Sciatic nerve (tissue), 2 donors: Measurements from ENCODE around the gene ZEB2. TPM values are rescaled to one million over a fixed set of nuclear protein-coding genes. Genes with fewer than 3 reads are reported as not detected.

Source experiments
- ATAC-seq: fragments of 200-7000 bp; cut with Tn5 transposase; one replicate; pipeline ENCODE4 v1.9.1; 2020; ENCODE audit warnings: mild to moderate bottlenecking, moderate library complexity
- DNase-seq: peaks from one replicate; pipeline ENCODE4 v3.0.0-alpha.2; 2020; ENCODE audit warnings: low spot score
- intact Hi-C: fragments of 100-400 bp; cut with DNase I; formaldehyde crosslinking; loops from one replicate; pipeline ENCODE4 v1.14.2; 2022
- total RNA-seq: library from RNA; stranded (reverse); fragmentation: NEBNext Ultra II Directional; extraction: Animal tissue kit (Norgen Biotek cat#: 25700); gene quantifications from one replicate; pipeline ENCODE4 v1.2.1, GENCODE V29; 2021
- donor health status: DM: no; HTN: no; CAD: no.
- donor health status: DM: no; HTN: no; CAD: no.

Gene ZEB2
- total RNA-seq, 1 donor from 2014 or later, result 440 TPM

DNA sequence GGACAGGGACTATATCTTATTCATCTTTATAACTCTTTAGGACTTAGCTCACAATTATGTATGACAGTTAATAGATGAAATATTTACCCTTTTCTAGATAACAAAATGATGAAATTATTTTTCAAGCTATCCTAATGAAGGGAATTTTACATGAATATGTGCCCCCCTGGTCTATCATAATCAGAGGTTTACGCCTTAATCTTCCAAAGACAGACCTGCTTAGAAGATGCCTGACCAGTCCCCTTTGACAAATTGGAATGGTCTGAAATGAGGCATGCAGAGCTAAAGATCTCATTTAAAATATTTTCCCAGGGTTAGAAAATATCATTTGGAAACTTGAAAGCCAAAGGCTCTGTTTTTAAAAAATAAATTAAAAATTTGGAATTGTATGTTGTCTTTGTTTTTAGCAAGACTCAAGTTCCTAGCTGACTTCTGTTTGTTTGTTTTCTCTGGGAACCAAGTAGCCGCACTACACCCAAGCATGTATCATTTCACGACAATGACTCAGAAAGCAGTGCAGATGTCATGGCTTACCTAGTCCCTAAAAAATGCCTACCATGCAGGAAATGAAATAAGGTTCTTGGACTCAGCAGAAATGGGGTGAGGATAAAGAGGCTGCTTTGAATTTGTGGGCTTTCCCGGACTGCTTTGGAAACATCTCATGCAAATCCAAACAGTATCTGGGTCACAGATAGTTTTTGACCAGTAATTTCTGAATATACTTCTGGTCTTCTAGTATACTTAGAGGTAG, 162.1 kb downstream of the ZEB2 start:
- DNase-seq, result no peak
- intact Hi-C loops, result no loop called here
- ATAC-seq, result peak; percentile 82

GRCh38 chr2:144356402-144356801, 163.5 kb downstream of the ZEB2 start:
- ATAC-seq (peak; percentile 52), DNase-seq (no peak)
- intact Hi-C loops, result no loop called here

DNA sequence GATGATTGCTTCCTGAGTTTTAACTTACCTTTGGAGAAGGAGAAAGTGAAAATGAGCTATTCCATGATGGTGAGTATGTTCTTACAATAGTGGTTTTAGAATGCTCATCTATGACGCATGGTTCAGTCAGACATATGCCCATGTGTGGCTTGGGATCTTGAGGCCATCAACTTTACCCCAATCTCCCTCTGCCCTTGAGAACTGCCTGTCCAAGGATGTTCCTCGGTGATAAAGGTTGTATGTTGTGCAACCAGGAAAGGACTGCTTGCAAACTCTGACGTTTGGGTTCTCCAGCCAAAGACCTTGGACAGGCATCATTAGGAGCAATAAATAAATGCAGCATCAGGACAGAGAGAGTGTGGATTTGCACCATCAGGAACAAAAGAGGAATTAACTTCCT, 165.0 kb downstream of the ZEB2 start:
- intact Hi-C loops, result no loop called here
- ATAC-seq (no peak), DNase-seq (no peak)

GRCh38 chr2:144351687-144352086, 168.2 kb downstream of the ZEB2 start:
- no peak for ATAC-seq
- intact Hi-C loops, result no loop called here
- no peak for DNase-seq

DNA sequence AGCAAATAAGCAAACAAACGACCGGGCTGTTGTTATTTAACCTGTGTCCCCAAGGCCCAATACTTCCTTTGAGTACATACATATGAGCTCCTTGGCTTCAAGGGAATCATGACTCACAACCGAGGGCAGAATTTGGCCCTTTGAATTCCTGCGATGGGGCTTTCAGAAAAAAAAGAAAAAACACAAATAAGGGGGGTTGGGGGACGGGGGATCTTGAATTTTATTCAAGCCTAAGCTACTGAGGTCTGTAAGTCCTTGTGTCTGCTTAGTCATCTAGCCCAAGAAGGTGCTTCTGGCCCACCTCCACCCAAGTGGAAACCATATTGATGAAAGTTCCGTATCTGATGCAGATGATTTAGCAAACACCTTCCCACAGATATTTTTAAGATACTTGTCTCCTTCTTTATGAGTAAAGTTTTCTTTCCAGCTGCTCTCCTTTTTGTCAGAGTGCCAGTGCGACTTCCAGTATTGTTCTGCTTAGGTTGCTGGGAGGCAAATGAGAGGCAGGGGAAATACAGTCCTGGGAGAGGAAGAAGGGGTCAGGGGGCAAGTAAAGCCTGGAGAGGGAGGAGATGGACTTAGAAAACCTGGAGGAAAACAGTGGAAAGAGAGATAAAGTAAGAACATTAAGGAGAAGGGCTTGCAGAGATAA, 169.6 kb downstream of the ZEB2 start:
- ATAC-seq (peak; percentile 57), DNase-seq (no peak)
- intact Hi-C loops, result no loop called here

DNA sequence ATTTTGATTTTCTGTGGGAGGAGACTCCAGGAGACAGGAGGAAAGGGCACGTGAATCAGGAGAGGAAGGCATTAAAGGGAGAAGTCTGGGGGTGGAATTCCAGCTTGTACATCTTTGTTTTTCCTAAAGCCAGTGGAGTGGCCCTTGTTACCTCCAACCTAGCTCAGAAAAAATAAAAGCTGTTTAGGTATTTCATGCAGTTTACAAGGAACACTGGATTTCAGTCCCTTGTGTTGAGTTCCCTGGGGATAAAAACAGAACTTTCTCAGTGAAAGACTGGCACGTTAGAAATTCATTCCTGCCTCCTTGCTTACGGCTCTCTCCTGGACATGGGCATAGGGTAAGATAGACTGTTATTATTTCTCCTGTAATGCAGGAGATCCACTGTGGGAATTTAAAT, 170.2 kb downstream of the ZEB2 start:
- intact Hi-C loops, result no loop called here
- ATAC-seq, result peak; percentile 20
- DNase-seq, result no peak

DNA sequence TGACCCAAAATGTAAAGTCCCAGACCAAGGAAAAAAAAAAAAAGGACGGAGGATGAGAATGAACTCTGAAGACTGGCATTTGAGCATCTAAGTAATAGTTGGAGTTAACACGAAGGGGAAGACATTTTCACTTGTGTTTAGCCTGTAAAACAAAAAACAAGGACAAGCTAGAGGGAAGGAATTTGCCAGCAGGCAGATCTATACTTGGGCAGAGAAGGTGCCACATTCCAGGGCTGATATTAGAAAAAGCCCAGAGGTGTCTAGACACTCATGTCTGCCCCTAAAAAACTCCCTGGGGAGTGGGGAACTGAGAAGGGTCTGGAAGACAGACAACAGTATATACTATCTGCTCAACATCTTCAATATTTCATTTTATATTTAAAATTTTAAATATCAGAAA, 171.1 kb downstream of the ZEB2 start:
- ATAC-seq, result no peak
- intact Hi-C loops, result no loop called here
- DNase-seq, result no peak

DNA sequence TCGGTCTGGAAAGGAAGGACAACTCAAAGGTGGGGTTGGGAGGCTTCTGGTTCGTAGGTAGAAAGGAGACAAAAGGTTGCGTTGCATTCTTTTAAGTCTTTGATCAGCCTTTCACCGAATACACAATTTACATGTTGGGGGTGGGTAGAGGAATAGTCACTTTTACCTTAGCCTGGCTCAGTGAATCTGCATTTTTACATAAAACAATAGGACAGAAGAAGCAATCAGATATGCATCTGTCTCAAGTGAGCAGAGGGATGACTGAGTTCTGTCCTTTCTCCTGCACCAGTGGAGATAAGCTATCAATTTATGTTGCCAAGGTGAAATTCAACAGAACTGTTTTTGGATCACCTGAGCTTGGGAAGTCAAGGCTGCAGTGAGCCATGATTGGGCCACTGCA, 173.7 kb downstream of the ZEB2 start:
- DNase-seq (no peak), ATAC-seq (no peak)
- intact Hi-C loops, result no loop called here

DNA sequence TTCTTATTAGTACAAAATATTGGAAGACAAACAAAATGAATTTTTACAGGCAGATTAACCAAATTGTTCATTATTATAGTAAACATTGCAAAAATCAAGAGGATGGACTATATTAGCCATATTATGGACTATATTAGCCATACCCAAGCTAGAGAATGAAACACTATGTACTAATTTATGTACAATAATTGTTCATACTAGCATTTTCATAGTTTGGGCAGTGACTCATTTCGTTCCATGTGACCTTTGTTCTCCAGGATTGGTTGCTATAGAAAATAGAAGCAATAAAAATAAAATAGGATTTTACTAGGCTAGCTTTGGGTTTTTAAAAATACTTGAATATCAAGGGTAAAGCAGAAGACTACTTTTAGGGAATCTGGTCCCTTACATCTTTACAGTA, 176.8 kb downstream of the ZEB2 start:
- DNase-seq (no peak), ATAC-seq (no peak)
- intact Hi-C loops, result no loop called here

DNA sequence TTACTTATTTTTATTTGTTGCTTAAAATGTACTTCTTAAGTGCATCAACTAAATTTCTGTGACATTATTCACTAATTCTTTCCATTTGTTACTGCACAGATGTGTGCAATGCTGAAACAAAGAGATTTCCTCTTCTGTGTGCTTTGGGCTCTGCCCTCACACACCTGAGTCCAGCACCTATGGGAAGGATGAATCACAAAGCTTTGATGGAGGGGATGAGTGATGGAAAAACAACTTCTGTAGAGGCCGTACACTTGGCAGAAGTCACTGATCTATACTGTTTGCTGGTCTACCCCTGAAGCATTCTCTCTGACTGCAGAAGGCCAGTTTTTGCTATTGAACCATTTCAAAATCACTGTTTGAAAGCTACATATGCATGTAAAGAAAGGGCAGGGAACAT, 178.4 kb downstream of the ZEB2 start:
- DNase-seq, result no peak

GRCh38 chr2:144339048-144339447, 180.9 kb downstream of the ZEB2 start:
- intact Hi-C loops, result no loop called here
- ATAC-seq (no peak), DNase-seq (no peak)

More for the DNA sequence above, 178.4 kb downstream of the ZEB2 start:
- no peak for ATAC-seq
- intact Hi-C loops, result no loop called here

GRCh38 chr2:144334551-144334950, 185.4 kb downstream of the ZEB2 start:
- DNase-seq, result no peak
- intact Hi-C loops, result no loop called here
- no peak for ATAC-seq
